H9 (cell line): Measurements from ENCODE around the gene BUB3. TPM values are rescaled to one million over a fixed set of nuclear protein-coding genes. Genes with fewer than 3 reads are reported as not detected.

Experiments used
- DNase-seq: peaks from one replicate; pipeline ENCODE4 v3.0.0-alpha.2; 2017
- H2AFZ ChIP-seq: one replicate; pipeline ENCODE4 v1.6.1; 2013; ENCODE audit warnings: mild to moderate bottlenecking, low read length, control low read depth, moderate library complexity
- H2AK5ac ChIP-seq: 2 replicates; pipeline ENCODE4 v1.6.1; 2013; ENCODE audit warnings: low read length, control low read depth, mixed read lengths; ENCODE audit not compliant: insufficient read length
- H2BK120ac ChIP-seq: one replicate; pipeline ENCODE4 v1.6.1; 2013; ENCODE audit warnings: low read depth, mild to moderate bottlenecking, low read length, control low read depth, inconsistent platforms; ENCODE audit not compliant: poor library complexity, severe bottlenecking
- H2BK12ac ChIP-seq: 2 replicates; pipeline ENCODE4 v1.6.1; 2013; ENCODE audit warnings: low read length, control low read depth, mixed read lengths, low read depth; ENCODE audit not compliant: insufficient read length
- H2BK15ac ChIP-seq: 2 replicates; pipeline ENCODE4 v1.6.1; 2013; ENCODE audit warnings: low read depth, low read length, control low read depth
- H2BK20ac ChIP-seq: one replicate; pipeline ENCODE4 v1.6.1; 2013; ENCODE audit warnings: low read depth, mild to moderate bottlenecking, low read length, control low read depth, inconsistent platforms; ENCODE audit not compliant: poor library complexity, severe bottlenecking
- H2BK5ac ChIP-seq: 2 replicates; pipeline ENCODE4 v1.6.1; 2013; ENCODE audit warnings: low read length, control low read depth, mixed read lengths; ENCODE audit not compliant: insufficient read length
- H3K14ac ChIP-seq: 2 replicates; pipeline ENCODE4 v1.6.1; 2013; ENCODE audit warnings: low read length, control low read depth; ENCODE audit not compliant: insufficient read depth
- H3K18ac ChIP-seq: 2 replicates; pipeline ENCODE4 v1.6.1; 2013; ENCODE audit warnings: low read depth, mild to moderate bottlenecking, mixed read lengths, low read length, control low read depth; ENCODE audit not compliant: insufficient read length
- H3K23ac ChIP-seq: 2 replicates; pipeline ENCODE4 v1.6.1; 2013; ENCODE audit warnings: low read length, control low read depth, mixed read lengths, low read depth; ENCODE audit not compliant: insufficient read length
- H3K23me2 ChIP-seq: 2 replicates; pipeline ENCODE4 v1.6.1; 2013; ENCODE audit warnings: low read depth, mild to moderate bottlenecking, mixed read lengths, low read length, control low read depth; ENCODE audit not compliant: insufficient read length, poor library complexity, severe bottlenecking
- H3K27ac ChIP-seq: 2 replicates; pipeline ENCODE4 v1.5.1; 2013; ENCODE audit warnings: low read length, control low read depth, mixed read lengths, low read depth; ENCODE audit not compliant: insufficient read length
- H3K27me3 ChIP-seq: 2 replicates; pipeline ENCODE4 v1.6.1; 2013; ENCODE audit warnings: low read length, control low read depth, inconsistent platforms; ENCODE audit not compliant: insufficient read depth
- H3K4ac ChIP-seq: 2 replicates; pipeline ENCODE4 v1.6.1; 2013; ENCODE audit warnings: low read depth, mild to moderate bottlenecking, control low read depth, inconsistent platforms, low read length, moderate library complexity
- H3K4me1 ChIP-seq: 2 replicates; pipeline ENCODE4 v1.6.1; 2013; ENCODE audit warnings: low read length, control low read depth, inconsistent platforms; ENCODE audit not compliant: insufficient read depth
- H3K4me2 ChIP-seq: 2 replicates; pipeline ENCODE4 v1.6.1; 2013; ENCODE audit warnings: low read length, control low read depth, mixed read lengths; ENCODE audit not compliant: insufficient read length, insufficient read depth
- H3K56ac ChIP-seq: 2 replicates; pipeline ENCODE4 v1.6.1; 2013; ENCODE audit warnings: low read depth, mild to moderate bottlenecking, mixed read lengths, low read length, control low read depth; ENCODE audit not compliant: insufficient read length
- H3K79me1 ChIP-seq: 2 replicates; pipeline ENCODE4 v1.6.1; 2013; ENCODE audit warnings: low read depth, mild to moderate bottlenecking, moderate library complexity, low read length, control low read depth, inconsistent platforms; ENCODE audit not compliant: insufficient read depth, poor library complexity, severe bottlenecking
- H3K79me2 ChIP-seq: 2 replicates; pipeline ENCODE4 v1.6.1; 2013; ENCODE audit warnings: low read length, control low read depth, inconsistent platforms; ENCODE audit not compliant: insufficient read depth
- H3K9ac ChIP-seq: 2 replicates; pipeline ENCODE4 v1.6.1; 2013; ENCODE audit warnings: low read length, control low read depth, mixed read lengths; ENCODE audit not compliant: insufficient read length; ENCODE audit errors: extremely low read depth
- H3K9me3 ChIP-seq: one replicate; pipeline ENCODE4 v1.6.1; 2013; ENCODE audit warnings: low read depth, low read length, inconsistent platforms; ENCODE audit not compliant: control insufficient read depth
- H3T11ph ChIP-seq: one replicate; pipeline ENCODE4 v1.6.1; 2013; ENCODE audit warnings: mild to moderate bottlenecking, low read length, control low read depth, inconsistent platforms
- H4K20me1 ChIP-seq: one replicate; pipeline ENCODE4 v1.6.1; 2013; ENCODE audit not compliant: control insufficient read depth, insufficient read length, insufficient read depth
- H4K5ac ChIP-seq: 2 replicates; pipeline ENCODE4 v1.6.1; 2013; ENCODE audit warnings: low read depth, mild to moderate bottlenecking, mixed read lengths, low read length, control low read depth; ENCODE audit not compliant: insufficient read length
- H4K8ac ChIP-seq: replicated peaks from 2 replicates; pipeline ENCODE4 v1.6.1; 2013; ENCODE audit warnings: low read length, control low read depth, mixed read lengths, low read depth; ENCODE audit not compliant: insufficient read length
- H4K91ac ChIP-seq: 2 replicates; pipeline ENCODE4 v1.6.1; 2013; ENCODE audit warnings: low read depth, mild to moderate bottlenecking, moderate library complexity, mixed read lengths, low read length, control low read depth; ENCODE audit not compliant: insufficient read length
- H3K27ac Mint-ChIP-seq, 3 experiments: 2 replicates in 2 of 3; 3 replicates in 1 of 3; pipeline ENCODE4 v1.8.0; 2020 to 2021; ENCODE audit warnings: mixed read lengths in 3 of 3, mild to moderate bottlenecking in 1 of 3, moderate library complexity in 1 of 3
- H3K27me3 Mint-ChIP-seq: 2 replicates; pipeline ENCODE4 v1.8.0; 2021; ENCODE audit warnings: low read depth, mild to moderate bottlenecking, moderate library complexity, mixed read lengths
- H3K36me3 Mint-ChIP-seq, 3 experiments: 2 replicates in 2 of 3; 3 replicates in 1 of 3; pipeline ENCODE4 v1.8.0; 2020 to 2021; ENCODE audit warnings: low read depth in 3 of 3, mixed read lengths in 3 of 3; ENCODE audit not compliant: insufficient read depth in 1 of 3
- H3K4me1 Mint-ChIP-seq, 2 experiments: 2 replicates each; pipeline ENCODE4 v1.8.0; 2020; ENCODE audit warnings: mixed read lengths in 2 of 2
- H3K4me3 Mint-ChIP-seq, 2 experiments: 2 replicates in 1 of 2; 3 replicates in 1 of 2; pipeline ENCODE4 v1.8.0; 2020 to 2021; ENCODE audit warnings: mild to moderate bottlenecking in 2 of 2, mixed read lengths in 2 of 2, moderate library complexity in 1 of 2
- H3K9me3 Mint-ChIP-seq, 2 experiments: 2 replicates in 1 of 2; 3 replicates in 1 of 2; pipeline ENCODE4 v1.8.0; 2020; ENCODE audit warnings: mild to moderate bottlenecking in 2 of 2, mixed read lengths in 2 of 2, moderate library complexity in 1 of 2
- WGBS: extraction: QIAGEN DNeasy Blood & Tissue Kit; methylation state at CpG from one replicate; pipeline ENCODE4 v1.1.7; 2013; ENCODE audit warnings: missing lambda C conversion rate, low lambda C conversion rate, mixed read lengths; ENCODE audit not compliant: insufficient read length; ENCODE audit errors: extremely low coverage; 5-methylcytosine and 5-hydroxymethylcytosine counted together
- total RNA-seq: library from RNA; stranded (reverse); gene quantifications from 2 replicates; pipeline ENCODE4 v1.2.1, GENCODE V29; 2021
- TF ChIP-seq, protein P1 (sequence below): fragments of 200-600 bp; sonication (generic); conservative IDR thresholded peaks from 3 replicates; pipeline ENCODE4 v1.8.0; 2021; ENCODE audit warnings: antibody characterized with exemption, mild to moderate bottlenecking

The BUB3 gene
- total RNA-seq, 1 experiment from 2014 or later: 200 TPM

DNA sequence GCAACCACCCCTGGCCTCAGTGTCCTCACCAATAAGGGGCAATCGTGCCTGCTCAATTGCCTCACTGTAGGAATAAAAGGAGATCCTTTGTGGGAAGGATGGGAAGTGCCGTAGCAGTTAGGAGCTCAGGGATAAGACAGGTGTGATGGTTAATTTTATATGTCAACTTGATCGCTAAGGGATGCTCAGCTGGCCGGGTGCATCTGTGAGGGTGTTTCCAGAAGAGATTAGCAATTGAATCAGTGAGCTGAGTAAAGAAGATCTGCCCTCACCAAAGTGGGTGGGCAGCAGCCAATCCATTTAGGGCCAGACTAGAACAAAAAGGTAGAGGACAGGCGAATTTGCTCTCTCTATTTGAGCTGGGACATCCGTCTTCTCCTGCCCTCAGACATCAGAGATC lies 46.3 kb downstream of the BUB3 start:
- TF ChIP-seq, protein P1, sequence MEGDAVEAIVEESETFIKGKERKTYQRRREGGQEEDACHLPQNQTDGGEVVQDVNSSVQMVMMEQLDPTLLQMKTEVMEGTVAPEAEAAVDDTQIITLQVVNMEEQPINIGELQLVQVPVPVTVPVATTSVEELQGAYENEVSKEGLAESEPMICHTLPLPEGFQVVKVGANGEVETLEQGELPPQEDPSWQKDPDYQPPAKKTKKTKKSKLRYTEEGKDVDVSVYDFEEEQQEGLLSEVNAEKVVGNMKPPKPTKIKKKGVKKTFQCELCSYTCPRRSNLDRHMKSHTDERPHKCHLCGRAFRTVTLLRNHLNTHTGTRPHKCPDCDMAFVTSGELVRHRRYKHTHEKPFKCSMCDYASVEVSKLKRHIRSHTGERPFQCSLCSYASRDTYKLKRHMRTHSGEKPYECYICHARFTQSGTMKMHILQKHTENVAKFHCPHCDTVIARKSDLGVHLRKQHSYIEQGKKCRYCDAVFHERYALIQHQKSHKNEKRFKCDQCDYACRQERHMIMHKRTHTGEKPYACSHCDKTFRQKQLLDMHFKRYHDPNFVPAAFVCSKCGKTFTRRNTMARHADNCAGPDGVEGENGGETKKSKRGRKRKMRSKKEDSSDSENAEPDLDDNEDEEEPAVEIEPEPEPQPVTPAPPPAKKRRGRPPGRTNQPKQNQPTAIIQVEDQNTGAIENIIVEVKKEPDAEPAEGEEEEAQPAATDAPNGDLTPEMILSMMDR: no peak
- H3K79me2 ChIP-seq: no peaks in the 10 kb centered on the region
- H4K5ac ChIP-seq: no peak overlapping the region
- no peak overlapping the region for H3K27ac ChIP-seq
- H2BK15ac ChIP-seq: no peak overlapping the region
- no peak overlapping the region for H3K9ac ChIP-seq
- no peaks in the 10 kb centered on the region for H3K23me2 ChIP-seq
- no peak overlapping the region for H3K4ac ChIP-seq
- Mint-ChIP-seq H3K9me3 (no peaks in the 10 kb centered on the region; a peak in 1 of 5 replicates), H3K4me3 (no peak overlapping the region), H3K27ac (no peak overlapping the region), H3K27me3 (no peaks in the 10 kb centered on the region), H3K4me1 (peaks cover 12 to 18% of the 10 kb centered on the region in 2 experiments), H3K36me3 (no peaks in the 10 kb centered on the region; a peak in 2 of 7 replicates)
- no peak overlapping the region for H4K91ac ChIP-seq
- H2BK5ac ChIP-seq: no peak overlapping the region
- no CpG with 5 or more reads among the region's 6 CpGs for WGBS
- no peak overlapping the region for H3K18ac ChIP-seq
- H2BK20ac ChIP-seq: no peak overlapping the region
- no peaks in the 10 kb centered on the region for H3K79me1 ChIP-seq
- H4K20me1 ChIP-seq: no peaks in the 10 kb centered on the region
- no peak overlapping the region for H2AK5ac ChIP-seq
- no peak overlapping the region for H2BK12ac ChIP-seq
- H2BK120ac ChIP-seq: no peak overlapping the region
- no peaks in the 10 kb centered on the region for H3K4me1 ChIP-seq
- no peak overlapping the region for H3K56ac ChIP-seq
- DNase-seq: no peak
- H3K27me3 ChIP-seq: no peaks in the 10 kb centered on the region
- H2AFZ ChIP-seq: no peak overlapping the region
- H3K9me3 ChIP-seq: no peaks in the 10 kb centered on the region
- no peak overlapping the region for H3K23ac ChIP-seq
- H3K14ac ChIP-seq: no peak overlapping the region
- no peak overlapping the region for H3K4me2 ChIP-seq
- no peak overlapping the region for H4K8ac ChIP-seq
- no peak overlapping the region for H3T11ph ChIP-seq
